ENCODE results near the gene UBE2Z. TPM values are rescaled to one million over a fixed set of nuclear protein-coding genes. Genes with fewer than 3 reads are reported as not detected.
A peak's percentile ranks its signal among the peaks of the same experiment; 100 is the strongest.

UBE2Z gene
- total RNA-seq, 1 experiment from 2014 or later = 108 TPM

- intact Hi-C loops (cut with micrococcal nuclease; ENCODE audit: unreplicated experiment) = loop anchor here (5.0 kb wide), 1 partner anchor 172 kb away; the partner anchor contains the start of genes PRAC1 and PRAC2
- peaks cover 25% of the 10 kb centered on the region for H3K36me3 ChIP-seq (ENCODE audit: insufficient read depth, low read length, poor library complexity, severe bottlenecking)
- H3K27me3 ChIP-seq (replicated peaks; ENCODE audit: insufficient read depth, low read depth, low read length, poor library complexity) = no peaks in the 10 kb centered on the region
- TF ChIP-seq EZH2 (IDR thresholded peaks at IDR 0.05; ENCODE audit: borderline replicate concordance, low read depth, low read length, poor library complexity, severe bottlenecking) (no peak), CTCF (conservative IDR thresholded peaks at IDR 0.05; ENCODE audit: low read depth, low read length) (no peak)
- DNase-seq (ENCODE audit: low spot score) = no peak
- H3K4me3 ChIP-seq (ENCODE audit: low read depth, low read length, poor library complexity, severe bottlenecking) = peak overlapping the region; percentile 67
- H3K27ac ChIP-seq (ENCODE audit: low read depth, low read length, poor library complexity, severe bottlenecking) = peak overlapping the region; percentile 75
- peaks cover 11% of the 10 kb centered on the region for H3K4me1 ChIP-seq (ENCODE audit: insufficient read depth, low read length, poor library complexity, severe bottlenecking)
- no TSS peak for BruUV-seq (replicated peaks)
- CTCF ChIA-PET = interaction anchor here (0.6 kb wide), 1 partner anchor 136 kb away, joined by 4 read pairs; no protein-coding TSS in a partner anchor
- H3K9me3 ChIP-seq (ENCODE audit: low read depth, low read length, poor library complexity, severe bottlenecking) = no peaks in the 10 kb centered on the region
- POLR2A ChIA-PET (ENCODE audit: low non-redundant PET) = no interaction called here
Measured at GRCh38 chr17:48893646-48894508, 14.3 kb upstream of the UBE2Z start.

- Histone ChIP-seq H3K4me1 (ENCODE audit: insufficient read depth, low read length, poor library complexity, severe bottlenecking) (peaks cover 11% of the 10 kb centered on the region), H3K36me3 (ENCODE audit: insufficient read depth, low read length, poor library complexity, severe bottlenecking) (peaks cover 25% of the 10 kb centered on the region), H3K4me3 (ENCODE audit: low read depth, low read length, poor library complexity, severe bottlenecking) (no peak overlapping the region), H3K27me3 (replicated peaks; ENCODE audit: insufficient read depth, low read depth, low read length, poor library complexity) (no peaks in the 10 kb centered on the region), H3K9me3 (ENCODE audit: low read depth, low read length, poor library complexity, severe bottlenecking) (no peaks in the 10 kb centered on the region), H3K27ac (ENCODE audit: low read depth, low read length, poor library complexity, severe bottlenecking) (no peak overlapping the region)
- no TSS peak for BruUV-seq (replicated peaks)
- intact Hi-C loops (cut with micrococcal nuclease; ENCODE audit: unreplicated experiment) = loop anchor here (5.0 kb wide), 1 partner anchor 173 kb away; the partner anchor contains the start of genes PRAC1 and PRAC2
- CTCF ChIA-PET = no interaction called here
- no peak for DNase-seq (ENCODE audit: low spot score)
- POLR2A ChIA-PET (ENCODE audit: low non-redundant PET) = no interaction called here
- TF ChIP-seq EZH2 (IDR thresholded peaks at IDR 0.05; ENCODE audit: borderline replicate concordance, low read depth, low read length, poor library complexity, severe bottlenecking) (no peak), CTCF (conservative IDR thresholded peaks at IDR 0.05; ENCODE audit: low read depth, low read length) (no peak)
Measured at GRCh38 chr17:48894886-48895285, 13.3 kb upstream of the UBE2Z start.

- no peaks in the 10 kb centered on the region for H3K9me3 ChIP-seq (ENCODE audit: low read depth, low read length, poor library complexity, severe bottlenecking)
- no peaks in the 10 kb centered on the region for H3K4me1 ChIP-seq (ENCODE audit: insufficient read depth, low read length, poor library complexity, severe bottlenecking)
- TF ChIP-seq CTCF (conservative IDR thresholded peaks at IDR 0.05; ENCODE audit: low read depth, low read length) = no peak
- H3K27ac ChIP-seq (ENCODE audit: low read depth, low read length, poor library complexity, severe bottlenecking) = peak overlapping the region; percentile 32
- no peak overlapping the region for H3K4me3 ChIP-seq (ENCODE audit: low read depth, low read length, poor library complexity, severe bottlenecking)
- no peak for DNase-seq (ENCODE audit: low spot score)
- POLR2A ChIA-PET (ENCODE audit: low non-redundant PET) = interaction anchor here (0.9 kb wide), 1 partner anchor 894 kb away, joined by 3 read pairs; no protein-coding TSS in a partner anchor
- peaks cover 10% of the 10 kb centered on the region for H3K36me3 ChIP-seq (ENCODE audit: insufficient read depth, low read length, poor library complexity, severe bottlenecking)
- CTCF ChIA-PET = no interaction called here
- BruUV-seq (replicated peaks) = no TSS peak
- intact Hi-C loops (cut with micrococcal nuclease; ENCODE audit: unreplicated experiment) = loop anchor here (10.0 kb wide), 1 partner anchor 294 kb away; no protein-coding TSS in a partner anchor
- no peaks in the 10 kb centered on the region for H3K27me3 ChIP-seq (replicated peaks; ENCODE audit: insufficient read depth, low read depth, low read length, poor library complexity)
Measured at GRCh38 chr17:48901241-48901640, 7.0 kb upstream of the UBE2Z start.
